Type B pancreatic cell (in vitro differentiated cells): Measurements from ENCODE around the gene DLG1. TPM values are rescaled to one million over a fixed set of nuclear protein-coding genes. Genes with fewer than 3 reads are reported as not detected.
"Not testable (repeated sequence)": the region's sequence is repeated elsewhere in the genome, so short reads cannot be mapped to it uniquely, and the experiment has no call there.

ENCODE experiments used
- DNase-seq: peaks from one replicate; pipeline ENCODE4 v3.0.0; 2021; ENCODE audit warnings: mixed read lengths; ENCODE audit not compliant: unreplicated experiment; ENCODE audit errors: extremely low spot score
- H3K27ac Mint-ChIP-seq: 2 replicates; pipeline ENCODE4 v1.8.0; 2021; ENCODE audit warnings: mild to moderate bottlenecking, mixed read lengths
- H3K27me3 Mint-ChIP-seq: 2 replicates; pipeline ENCODE4 v1.8.0; 2021; ENCODE audit warnings: mixed read lengths
- H3K36me3 Mint-ChIP-seq: 2 replicates; pipeline ENCODE4 v1.8.0; 2021; ENCODE audit warnings: mixed read lengths
- H3K4me1 Mint-ChIP-seq: one replicate; pipeline ENCODE4 v1.8.0; 2021; ENCODE audit warnings: mixed read lengths; ENCODE audit not compliant: unreplicated experiment
- H3K4me3 Mint-ChIP-seq: 2 replicates; pipeline ENCODE4 v1.8.0; 2021; ENCODE audit warnings: mild to moderate bottlenecking, mixed read lengths
- H3K9me3 Mint-ChIP-seq: 2 replicates; pipeline ENCODE4 v1.8.0; 2021; ENCODE audit warnings: mixed read lengths
- total RNA-seq: library from RNA; stranded (reverse); gene quantifications from 2 replicates; pipeline ENCODE4 v1.2.1, GENCODE V29; 2021; ENCODE audit warnings: low replicate concordance
- TF ChIP-seq, protein P1 (sequence below): fragments of 200-600 bp; sonication (generic); conservative IDR thresholded peaks from 2 replicates; pipeline ENCODE4 v1.5.0; 2021; ENCODE audit warnings: antibody characterized with exemption, mild to moderate bottlenecking

The DLG1 gene
- total RNA-seq, 1 donor from 2014 or later, result 95.9 TPM

DNA sequence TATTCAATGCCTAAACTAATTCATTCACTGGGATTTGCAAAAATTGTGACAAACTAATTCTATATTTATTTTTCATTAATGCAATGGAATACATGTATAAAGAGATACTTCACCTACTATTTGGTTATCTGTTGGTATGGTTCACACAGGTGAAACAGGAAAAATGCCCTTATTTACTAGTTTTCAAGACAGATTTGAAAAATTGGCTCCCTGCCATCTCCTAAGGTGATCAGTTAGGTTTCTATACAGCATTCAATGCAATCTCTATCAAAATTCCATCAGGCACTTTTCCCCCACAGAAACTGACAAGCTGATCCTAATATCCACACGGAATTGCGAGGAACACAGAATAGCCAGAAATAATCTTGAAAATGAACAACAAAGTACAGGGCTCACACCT, 101.1 kb downstream of the DLG1 start:
- TF ChIP-seq, protein P1, sequence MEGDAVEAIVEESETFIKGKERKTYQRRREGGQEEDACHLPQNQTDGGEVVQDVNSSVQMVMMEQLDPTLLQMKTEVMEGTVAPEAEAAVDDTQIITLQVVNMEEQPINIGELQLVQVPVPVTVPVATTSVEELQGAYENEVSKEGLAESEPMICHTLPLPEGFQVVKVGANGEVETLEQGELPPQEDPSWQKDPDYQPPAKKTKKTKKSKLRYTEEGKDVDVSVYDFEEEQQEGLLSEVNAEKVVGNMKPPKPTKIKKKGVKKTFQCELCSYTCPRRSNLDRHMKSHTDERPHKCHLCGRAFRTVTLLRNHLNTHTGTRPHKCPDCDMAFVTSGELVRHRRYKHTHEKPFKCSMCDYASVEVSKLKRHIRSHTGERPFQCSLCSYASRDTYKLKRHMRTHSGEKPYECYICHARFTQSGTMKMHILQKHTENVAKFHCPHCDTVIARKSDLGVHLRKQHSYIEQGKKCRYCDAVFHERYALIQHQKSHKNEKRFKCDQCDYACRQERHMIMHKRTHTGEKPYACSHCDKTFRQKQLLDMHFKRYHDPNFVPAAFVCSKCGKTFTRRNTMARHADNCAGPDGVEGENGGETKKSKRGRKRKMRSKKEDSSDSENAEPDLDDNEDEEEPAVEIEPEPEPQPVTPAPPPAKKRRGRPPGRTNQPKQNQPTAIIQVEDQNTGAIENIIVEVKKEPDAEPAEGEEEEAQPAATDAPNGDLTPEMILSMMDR, result no peak
- Mint-ChIP-seq H3K4me3 (no peak overlapping the region), H3K36me3 (peaks cover 5% of the 10 kb centered on the region), H3K27me3 (no peaks in the 10 kb centered on the region), H3K27ac (no peak overlapping the region), H3K9me3 (no peaks in the 10 kb centered on the region), H3K4me1 (peaks cover 8% of the 10 kb centered on the region)
- DNase-seq, result no peak

DNA sequence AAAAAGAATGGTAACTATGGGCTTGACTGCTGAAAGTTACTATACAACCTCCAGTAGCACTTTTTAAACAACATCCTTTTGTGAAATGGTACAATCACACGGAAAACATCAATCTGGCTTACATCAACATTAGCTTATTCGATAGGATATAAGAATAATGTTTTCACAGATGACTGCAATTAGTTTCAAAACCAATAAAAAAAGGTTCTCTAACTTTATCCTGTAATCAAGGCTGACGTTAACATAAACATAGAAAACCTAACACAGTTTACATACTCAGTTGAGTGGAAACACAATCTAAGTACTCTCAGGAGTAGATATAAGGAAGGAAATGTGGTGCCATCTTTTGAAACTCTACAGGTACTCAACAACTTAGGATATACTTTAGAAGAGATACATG, 102.2 kb downstream of the DLG1 start:
- Mint-ChIP-seq H3K4me3 (no peak overlapping the region), H3K27ac (no peak overlapping the region), H3K4me1 (peaks cover 7% of the 10 kb centered on the region), H3K9me3 (no peaks in the 10 kb centered on the region), H3K36me3 (peaks cover 5% of the 10 kb centered on the region), H3K27me3 (no peaks in the 10 kb centered on the region)
- DNase-seq, result no peak
- TF ChIP-seq, protein P1, result no peak

DNA sequence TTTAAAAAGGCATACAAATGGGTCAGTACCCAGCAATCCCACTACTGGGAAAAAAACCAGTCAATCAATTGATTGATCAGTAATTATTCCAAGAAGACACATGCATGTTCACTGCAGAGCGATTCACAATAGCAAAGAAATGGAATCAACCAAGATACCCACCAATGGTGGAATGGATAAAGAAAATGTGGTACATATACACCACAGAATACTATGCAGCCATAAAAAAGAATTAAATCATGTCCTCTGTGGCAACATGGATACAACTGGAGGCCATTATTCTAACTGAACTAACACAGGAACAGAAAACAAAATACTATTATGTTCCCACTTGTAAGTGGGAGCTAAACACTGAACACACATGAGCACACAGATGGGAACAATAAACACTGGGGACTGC, 103.1 kb downstream of the DLG1 start:
- no peaks in the 10 kb centered on the region for H3K27me3 Mint-ChIP-seq

DNA sequence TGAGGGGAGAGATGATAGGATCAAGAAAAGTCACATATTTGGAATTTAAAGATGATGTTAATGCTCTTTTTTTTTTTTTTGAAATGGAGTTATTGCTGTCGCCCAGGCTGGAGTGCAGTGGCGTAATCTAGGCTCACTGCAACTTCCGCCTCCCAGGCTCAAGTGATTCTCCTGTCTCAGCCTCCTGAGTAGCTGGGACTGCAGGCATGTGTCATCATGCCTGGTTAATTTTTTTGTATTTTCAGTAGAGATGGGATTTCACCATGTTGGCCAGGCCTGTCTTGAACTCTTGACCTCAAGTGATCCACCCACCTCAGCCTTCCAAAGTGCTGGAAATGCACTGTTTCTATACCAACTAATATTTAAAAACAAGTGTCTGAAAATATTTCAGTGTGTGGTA, 104.7 kb downstream of the DLG1 start:
- DNase-seq, H3K27ac Mint-ChIP-seq, H3K27me3 Mint-ChIP-seq, H3K9me3 Mint-ChIP-seq, H3K4me3 Mint-ChIP-seq, H3K36me3 Mint-ChIP-seq: not testable (repeated sequence)
- peaks cover 15% of the 10 kb centered on the region for H3K4me1 Mint-ChIP-seq

More for the DNA sequence above, 103.1 kb downstream of the DLG1 start:
- no peak for DNase-seq
- TF ChIP-seq, protein P1, result no peak
- Mint-ChIP-seq H3K9me3 (no peaks in the 10 kb centered on the region), H3K36me3 (peaks cover 5% of the 10 kb centered on the region), H3K4me3 (no peak overlapping the region), H3K4me1 (peaks cover 7% of the 10 kb centered on the region), H3K27ac (no peak overlapping the region)

DNA sequence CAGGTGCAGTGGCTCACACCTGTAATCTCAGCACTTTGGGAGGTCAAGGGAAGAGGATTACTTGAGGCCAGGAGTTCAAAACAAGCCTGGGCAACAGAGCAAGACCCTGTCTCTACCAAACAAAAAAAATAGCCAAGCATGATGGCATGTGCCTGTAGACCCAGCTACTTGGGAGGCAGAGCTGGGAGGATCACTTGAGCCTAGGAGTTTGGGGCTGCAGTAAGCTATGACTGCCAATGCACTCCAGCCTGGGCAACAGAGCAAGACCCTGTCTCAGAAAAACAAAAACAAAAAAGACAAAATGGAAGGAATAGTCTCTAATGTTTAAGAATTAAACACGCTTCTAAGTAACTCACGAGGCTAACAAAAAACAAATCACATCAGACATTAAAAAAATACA, 106.5 kb downstream of the DLG1 start:
- H3K36me3 Mint-ChIP-seq, result peaks cover 5% of the 10 kb centered on the region
- peaks cover 15% of the 10 kb centered on the region for H3K4me1 Mint-ChIP-seq
- H3K27me3 Mint-ChIP-seq, result no peaks in the 10 kb centered on the region
- TF ChIP-seq, protein P1, result no peak
- no peak overlapping the region for H3K27ac Mint-ChIP-seq
- no peaks in the 10 kb centered on the region for H3K9me3 Mint-ChIP-seq
- H3K4me3 Mint-ChIP-seq, result no peak overlapping the region
- no peak for DNase-seq

DNA sequence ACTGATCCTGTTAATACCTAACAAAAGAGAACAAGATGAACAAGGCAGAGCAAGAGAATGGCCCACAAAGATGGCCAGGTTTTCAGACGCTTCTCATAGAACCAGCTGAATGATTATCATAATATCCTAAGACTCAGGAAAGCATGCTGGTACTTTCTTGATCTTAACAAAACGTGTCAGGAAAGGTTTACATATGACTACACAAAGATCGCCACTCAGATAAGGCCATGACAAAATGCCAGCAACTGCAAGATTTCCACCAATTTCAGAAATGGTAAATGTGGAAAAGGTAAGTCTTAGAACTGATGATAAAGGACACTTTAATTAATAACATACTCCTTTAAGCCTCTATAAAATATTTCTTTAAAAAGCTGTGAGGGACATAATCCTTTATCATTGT, 108.8 kb downstream of the DLG1 start:
- Mint-ChIP-seq H3K9me3 (no peaks in the 10 kb centered on the region), H3K27me3 (no peaks in the 10 kb centered on the region), H3K4me1 (peaks cover 8% of the 10 kb centered on the region), H3K27ac (no peak overlapping the region), H3K36me3 (no peaks in the 10 kb centered on the region), H3K4me3 (no peak overlapping the region)
- no peak for DNase-seq
- TF ChIP-seq, protein P1, result no peak
